ENCODE results near the gene LEMD2. TPM values are rescaled to one million over a fixed set of nuclear protein-coding genes. Genes with fewer than 3 reads are reported as not detected.
"Not testable (repeated sequence)": the region's sequence is repeated elsewhere in the genome, so short reads cannot be mapped to it uniquely, and the experiment has no call there.

LEMD2 gene
- total RNA-seq, 4 donors from 2014 or later = 36.4 to 65.3 (median 55.4) TPM

DNA sequence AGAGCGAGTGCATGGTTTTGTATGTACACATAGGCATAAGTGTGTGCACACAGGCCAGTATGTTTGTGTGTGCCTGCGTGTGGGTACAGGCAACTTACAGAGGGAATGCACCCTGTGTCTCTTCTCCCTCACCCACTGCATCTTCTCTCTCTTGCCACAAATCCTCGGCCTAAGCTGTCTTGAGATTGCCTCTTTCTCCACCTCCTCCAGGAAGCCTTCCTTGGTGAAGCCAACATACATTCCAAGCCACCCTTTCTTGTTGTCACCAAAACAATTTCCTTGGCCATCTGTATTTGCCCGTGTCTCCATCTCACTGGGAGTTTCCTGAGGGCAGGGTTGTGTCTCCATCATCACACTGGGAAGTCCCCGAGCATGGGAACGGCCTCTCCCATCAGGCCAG lies 44.7 kb upstream of the LEMD2 start:
- Histone ChIP-seq H3K9me3 (peaks cover 0 to 8% (median 6%) of the 10 kb centered on the region in 4 donors), H3K4me3 (no peak overlapping the region), H3K36me3 (no peaks in the 10 kb centered on the region), H3K27me3 (peaks cover 0 to 10% (median 0%) of the 10 kb centered on the region in 4 donors), H3K27ac (replicated peaks in 1 of 4) (no peak overlapping the region), H3K4me1 (peaks cover 7 to 18% (median 8%) of the 10 kb centered on the region in 4 donors)
- DNase-seq (ENCODE audit: extremely low spot score) = no peak
- intact Hi-C loops (cut with DNase I) = no loop called here
- TF ChIP-seq POLR2AphosphoS5 (IDR thresholded peaks at IDR 0.05) = no peak
- TF ChIP-seq EP300 (IDR thresholded peaks at IDR 0.05) = no peak
- no peak for TF ChIP-seq CTCF (IDR thresholded peaks at IDR 0.05)
- no peak for TF ChIP-seq POLR2A (IDR thresholded peaks at IDR 0.05; ENCODE audit: low read depth)
- 95% methylated on average over 6 of the region's 6 CpGs for WGBS

GRCh38 chr6:33832831-33833230 lies 43.9 kb upstream of the LEMD2 start:
- no CpG with 5 or more reads among the region's 32 CpGs for WGBS
- intact Hi-C loops (cut with DNase I); H3K9me3 ChIP-seq; DNase-seq (ENCODE audit: extremely low spot score); H3K27ac ChIP-seq (replicated peaks in 1 of 4); H3K4me3 ChIP-seq; H3K36me3 ChIP-seq; H3K27me3 ChIP-seq: not testable (repeated sequence)
- peaks cover 8 to 14% (median 10%) of the 10 kb centered on the region in 4 donors for H3K4me1 ChIP-seq

DNA sequence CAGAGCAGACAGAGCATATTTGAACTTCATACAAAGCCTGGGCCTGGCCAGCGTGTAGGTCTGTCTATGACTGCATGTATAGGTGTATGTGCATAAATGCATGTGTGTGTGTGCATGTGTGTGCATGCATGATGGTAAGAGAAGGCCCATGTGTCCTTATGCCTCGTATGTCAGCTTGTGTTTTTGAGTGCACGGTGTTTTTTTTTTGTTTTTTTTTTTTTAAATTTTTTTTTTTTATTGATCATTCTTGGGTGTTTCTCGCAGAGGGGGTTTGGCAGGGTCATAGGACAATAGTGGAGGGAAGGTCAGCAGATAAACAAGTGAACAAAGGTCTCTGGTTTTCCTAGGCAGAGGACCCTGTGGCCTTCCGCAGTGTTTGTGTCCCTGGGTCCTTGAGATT lies 42.8 kb upstream of the LEMD2 start:
- DNase-seq (ENCODE audit: extremely low spot score); H3K27ac ChIP-seq (replicated peaks in 1 of 4); H3K27me3 ChIP-seq; intact Hi-C loops (cut with DNase I); H3K9me3 ChIP-seq; H3K4me3 ChIP-seq; H3K36me3 ChIP-seq: not testable (repeated sequence)
- WGBS = 79% methylated on average over 4 of the region's 5 CpGs
- H3K4me1 ChIP-seq = peaks cover 8 to 13% (median 10%) of the 10 kb centered on the region in 4 donors

- no peak for TF ChIP-seq EP300 (IDR thresholded peaks at IDR 0.05)
- no peak for TF ChIP-seq POLR2AphosphoS5 (IDR thresholded peaks at IDR 0.05)
- no peak for TF ChIP-seq POLR2A (IDR thresholded peaks at IDR 0.05; ENCODE audit: low read depth)
- TF ChIP-seq CTCF (IDR thresholded peaks at IDR 0.05) = no peak
- 68% methylated on average over 20 of the region's 21 CpGs for WGBS
- no peak overlapping the region for H3K4me3 ChIP-seq
- no peaks in the 10 kb centered on the region for H3K36me3 ChIP-seq
- peaks cover 0 to 10% (median 0%) of the 10 kb centered on the region in 4 donors for H3K27me3 ChIP-seq
- peaks cover 8 to 13% (median 10%) of the 10 kb centered on the region in 4 donors for H3K4me1 ChIP-seq
- no peak overlapping the region for H3K27ac ChIP-seq (replicated peaks in 1 of 4)
- no peak for DNase-seq (ENCODE audit: extremely low spot score)
- intact Hi-C loops (cut with DNase I) = no loop called here
- H3K9me3 ChIP-seq = no peaks in the 10 kb centered on the region
Measured at GRCh38 chr6:33830635-33831240, 41.8 kb upstream of the LEMD2 start.

DNA sequence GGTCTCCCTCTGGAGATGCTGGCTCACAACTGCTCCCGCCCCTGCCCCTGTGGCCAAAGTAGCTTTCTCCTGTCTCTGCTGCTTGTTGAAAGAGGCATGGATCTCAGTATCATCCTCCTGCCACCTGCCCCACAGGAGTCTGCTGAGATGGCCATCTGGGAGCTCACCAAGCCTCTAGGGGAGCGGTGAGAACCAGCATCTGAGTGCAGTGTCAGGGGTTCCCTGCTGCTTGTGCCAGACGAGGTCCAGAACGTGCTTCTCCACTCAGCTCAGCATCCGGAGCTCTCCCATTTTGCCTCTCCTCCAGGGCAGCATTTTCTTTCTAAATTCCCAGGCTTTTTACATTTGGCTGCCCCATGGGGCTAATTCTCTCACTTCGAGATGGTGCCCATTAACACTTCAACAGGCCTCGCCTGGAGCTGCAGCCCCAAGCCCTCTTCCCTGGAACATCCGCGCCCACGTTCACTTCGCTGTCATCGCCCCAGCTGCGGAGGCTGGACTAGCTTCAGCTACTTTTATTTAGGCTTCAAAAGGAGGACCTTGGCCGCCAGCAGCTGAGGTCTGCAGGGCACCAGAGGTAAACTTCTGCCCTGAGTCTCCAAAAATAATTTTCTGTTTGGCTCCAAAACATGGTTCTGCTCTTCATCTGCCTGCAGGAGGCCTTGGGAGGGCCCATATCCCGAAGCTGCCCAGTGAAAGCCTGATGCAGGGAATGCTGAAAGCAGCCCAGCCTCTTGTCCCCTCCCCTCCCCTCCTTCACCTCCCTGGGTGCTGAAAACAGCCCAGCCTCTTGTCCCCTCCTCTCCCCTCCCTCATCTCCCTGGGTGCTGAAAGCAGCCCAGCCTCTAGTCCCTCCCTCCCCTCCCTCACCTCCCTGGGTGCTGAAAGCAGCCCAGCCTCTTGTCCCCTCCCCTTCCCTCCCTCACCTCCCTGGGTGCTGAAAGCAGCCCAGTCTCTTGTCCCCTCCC lies 40.1 kb upstream of the LEMD2 start:
- Histone ChIP-seq H3K27ac (replicated peaks in 1 of 4) (no peak overlapping the region), H3K36me3 (no peaks in the 10 kb centered on the region), H3K4me3 (no peak overlapping the region), H3K9me3 (no peaks in the 10 kb centered on the region), H3K4me1 (peaks cover 8 to 13% (median 10%) of the 10 kb centered on the region in 4 donors), H3K27me3 (peaks cover 0 to 10% (median 0%) of the 10 kb centered on the region in 4 donors)
- intact Hi-C loops (cut with DNase I) = no loop called here
- no peak for DNase-seq (ENCODE audit: extremely low spot score)
- WGBS = 32% methylated on average over 15 of the region's 15 CpGs
- TF ChIP-seq CTCF (IDR thresholded peaks at IDR 0.05) (no peak), EP300 (IDR thresholded peaks at IDR 0.05) (no peak), POLR2AphosphoS5 (IDR thresholded peaks at IDR 0.05) (no peak), POLR2A (IDR thresholded peaks at IDR 0.05; ENCODE audit: low read depth) (no peak)

Data from esophagus muscularis mucosa (tissue), 4 donors.